ENCODE results near the gene CAB39L. TPM values are rescaled to one million over a fixed set of nuclear protein-coding genes. Genes with fewer than 3 reads are reported as not detected.

The CAB39L gene
- total RNA-seq, 4 donors from 2014 or later = 4.7 to 14.4 (median 8.7) TPM

GRCh38 chr13:49446473-49446872, 2.6 kb upstream of the CAB39L start:
- intact Hi-C loops (cut with DNase I; ENCODE audit: low total_unique reads) (no loop called here), in situ Hi-C loops (cut with MboI; ENCODE audit: low sequenced_read_pairs in 4 of 4) (loop anchor here in 1 of 4 donors (25.0 kb wide), 1 partner anchor 334 kb away; no protein-coding TSS in a partner anchor)
- no peak for ATAC-seq
- no peaks in the 10 kb centered on the region for H3K27me3 ChIP-seq
- no peaks in the 10 kb centered on the region for H3K9me3 ChIP-seq
- H3K4me3 ChIP-seq = no peak overlapping the region
- TF ChIP-seq CTCF (IDR thresholded peaks at IDR 0.05 in 4 of 5, conservative IDR thresholded peaks at IDR 0.05 in 1 of 5) (no peak), POLR2A (IDR thresholded peaks at IDR 0.05) (no peak)
- no peak for DNase-seq
- H3K4me1 ChIP-seq = peaks cover 9 to 20% of the 10 kb centered on the region in 2 donors
- H3K36me3 ChIP-seq = no peaks in the 10 kb centered on the region
- no peak overlapping the region for H3K27ac ChIP-seq

GRCh38 chr13:49444524-49445395, 896 bp upstream of the CAB39L start:
- intact Hi-C loops (cut with DNase I; ENCODE audit: low total_unique reads) = loop anchor here (2.0 kb wide), 1 partner anchor 50 kb away; the partner anchor contains the start of gene PHF11
- Histone ChIP-seq H3K36me3 (no peaks in the 10 kb centered on the region), H3K4me1 (peaks cover 9 to 20% of the 10 kb centered on the region in 2 donors), H3K27ac (peak overlapping the region; percentile 84 to 93 (median 87)), H3K9me3 (no peaks in the 10 kb centered on the region), H3K4me3 (peak overlapping the region; percentile 77 to 83 (median 81)), H3K27me3 (no peaks in the 10 kb centered on the region)
- in situ Hi-C loops (cut with MboI; ENCODE audit: low sequenced_read_pairs in 4 of 4) = loop anchor here in 1 of 4 donors (25.0 kb wide), 1 partner anchor 332 kb away; no protein-coding TSS in a partner anchor
- TF ChIP-seq POLR2A (IDR thresholded peaks at IDR 0.05) (peak; percentile 20 to 45), CTCF (IDR thresholded peaks at IDR 0.05 in 4 of 5, conservative IDR thresholded peaks at IDR 0.05 in 1 of 5) (no peak)
- DNase-seq = peak in 1 of 2 donors; percentile 12
- peak; percentile 32 to 46 for ATAC-seq

DNA sequence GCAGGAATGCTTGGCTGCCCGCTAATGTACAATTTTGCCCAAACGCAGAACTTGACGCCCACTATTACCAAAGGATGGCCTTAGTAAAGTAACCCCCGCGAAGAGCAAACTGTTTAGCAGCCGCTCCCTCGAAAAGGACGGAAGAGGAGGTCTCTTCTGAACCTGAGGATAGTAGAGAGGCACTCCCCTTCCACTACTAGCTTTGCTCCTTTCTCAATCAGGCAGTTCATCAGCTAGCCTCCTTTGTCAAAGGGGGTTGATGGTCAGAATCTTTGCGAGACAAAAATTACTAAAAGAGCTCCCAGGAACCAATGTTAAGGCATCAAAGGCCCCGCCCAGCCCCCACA, 534 bp downstream of the CAB39L start:
- Histone ChIP-seq H3K9me3 (no peaks in the 10 kb centered on the region), H3K4me1 (peaks cover 9 to 20% of the 10 kb centered on the region in 2 donors), H3K4me3 (peak overlapping the region; percentile 77 to 83 (median 81)), H3K27ac (peak overlapping the region; percentile 84 to 93 (median 87)), H3K27me3 (no peaks in the 10 kb centered on the region), H3K36me3 (no peaks in the 10 kb centered on the region)
- no peak for ATAC-seq
- in situ Hi-C loops (cut with MboI; ENCODE audit: low sequenced_read_pairs in 4 of 4) = loop anchor here in 1 of 4 donors (25.0 kb wide), 1 partner anchor 331 kb away; no protein-coding TSS in a partner anchor
- intact Hi-C loops (cut with DNase I; ENCODE audit: low total_unique reads) = no loop called here
- no peak for DNase-seq
- TF ChIP-seq CTCF (IDR thresholded peaks at IDR 0.05 in 4 of 5, conservative IDR thresholded peaks at IDR 0.05 in 1 of 5) (no peak), POLR2A (IDR thresholded peaks at IDR 0.05) (no peak)

DNA sequence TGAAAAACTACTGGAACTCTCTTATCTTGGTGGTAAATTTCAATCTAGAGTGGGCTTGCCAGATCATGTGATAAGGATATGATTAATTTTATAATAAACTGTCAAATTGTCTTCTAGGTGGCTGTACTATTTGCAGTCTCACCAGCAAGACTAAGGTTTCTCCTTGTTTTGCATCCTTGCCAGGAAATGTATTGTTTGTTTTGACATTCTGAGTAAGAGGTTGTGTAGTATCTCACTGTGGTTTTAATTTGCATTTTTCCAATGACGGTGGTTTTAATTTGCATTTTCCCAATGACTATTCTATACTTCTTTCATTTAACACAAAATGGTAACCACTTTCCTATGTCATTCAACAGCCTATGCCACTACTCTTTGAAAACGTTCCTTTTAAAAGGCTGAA, 2.0 kb downstream of the CAB39L start:
- H3K27ac ChIP-seq = no peak overlapping the region
- no peak overlapping the region for H3K4me3 ChIP-seq
- H3K9me3 ChIP-seq = no peaks in the 10 kb centered on the region
- H3K27me3 ChIP-seq = no peaks in the 10 kb centered on the region
- intact Hi-C loops (cut with DNase I; ENCODE audit: low total_unique reads) (no loop called here), in situ Hi-C loops (cut with MboI; ENCODE audit: low sequenced_read_pairs in 4 of 4) (loop anchor here in 1 of 4 donors (25.0 kb wide), 1 partner anchor 330 kb away; no protein-coding TSS in a partner anchor)
- ATAC-seq (no peak), DNase-seq (no peak)
- no peaks in the 10 kb centered on the region for H3K36me3 ChIP-seq
- no peak for TF ChIP-seq CTCF (IDR thresholded peaks at IDR 0.05 in 4 of 5, conservative IDR thresholded peaks at IDR 0.05 in 1 of 5)
- TF ChIP-seq POLR2A (IDR thresholded peaks at IDR 0.05) = no peak
- peaks cover 9 to 20% of the 10 kb centered on the region in 2 donors for H3K4me1 ChIP-seq
